WTC11 (cell line): ENCODE data around the gene SIGLEC5.

ENCODE experiments used
- TF ChIP-seq, protein P1 (sequence below): sonication (generic); formaldehyde crosslinking; IDR thresholded peaks from 2 replicates; pipeline ENCODE4 v1.8.1; 2023; ENCODE audit warnings: mild to moderate bottlenecking, missing genetic modification reagents
- TF ChIP-seq, protein P2 (sequence below): sonication (generic); formaldehyde crosslinking; IDR thresholded peaks from 2 replicates; pipeline ENCODE4 v1.8.0; 2023; ENCODE audit warnings: missing genetic modification reagents
- TF ChIP-seq, protein P3 (sequence below): sonication (generic); formaldehyde crosslinking; IDR thresholded peaks from 2 replicates; pipeline ENCODE4 v1.8.1; 2022; ENCODE audit warnings: mild to moderate bottlenecking, missing genetic modification reagents, moderate library complexity, borderline replicate concordance
- TF ChIP-seq, protein P4 (sequence below): sonication (generic); formaldehyde crosslinking; IDR thresholded peaks from 2 replicates; pipeline ENCODE4 v1.8.0; 2022; ENCODE audit warnings: mild to moderate bottlenecking, missing genetic modification reagents
- TF ChIP-seq, protein P5 (sequence below): sonication (generic); formaldehyde crosslinking; conservative IDR thresholded peaks from 2 replicates; pipeline ENCODE4 v1.8.1; 2023; ENCODE audit warnings: mild to moderate bottlenecking, low read depth, missing genetic modification reagents, moderate library complexity
- TF ChIP-seq, protein P6 (sequence below): fragments of 200-600 bp; IDR thresholded peaks from 2 replicates; pipeline ENCODE4 v1.8.0; 2022; ENCODE audit warnings: antibody characterized with exemption
- TF ChIP-seq, protein P7 (sequence below): sonication (generic); formaldehyde crosslinking; conservative IDR thresholded peaks from 2 replicates; pipeline ENCODE4 v1.8.1; 2022; ENCODE audit warnings: mild to moderate bottlenecking, missing genetic modification reagents

DNA sequence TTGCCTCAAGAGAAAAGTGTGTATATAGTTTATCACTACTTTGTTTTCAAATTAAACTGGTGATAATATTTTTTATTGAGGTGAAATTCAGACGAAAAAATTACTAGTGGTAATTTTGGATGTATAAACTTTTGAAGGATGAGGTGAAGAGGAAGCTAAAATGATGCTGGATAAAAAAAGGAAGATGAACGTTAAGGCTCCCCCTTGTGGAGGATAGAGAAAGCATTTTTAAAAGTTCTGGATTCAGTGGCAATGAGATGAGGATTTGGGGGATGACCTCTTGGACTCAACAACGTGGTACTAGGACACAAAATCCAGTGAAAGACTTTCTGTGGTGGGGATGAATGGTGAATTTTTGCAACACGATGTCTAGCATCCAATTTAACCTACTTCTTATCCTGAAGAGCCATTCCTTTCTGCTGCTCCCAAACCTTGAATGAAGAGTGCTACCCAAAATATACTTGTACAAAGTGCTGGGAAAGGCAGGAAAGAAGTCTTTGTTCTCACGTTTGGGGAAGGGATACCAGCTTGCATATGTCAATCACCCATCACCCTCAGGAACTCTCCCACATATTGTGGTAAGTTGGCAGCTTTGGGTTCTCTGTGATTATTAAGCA is 7.3 kb upstream of the SIGLEC5 start:
- TF ChIP-seq, protein P1, sequence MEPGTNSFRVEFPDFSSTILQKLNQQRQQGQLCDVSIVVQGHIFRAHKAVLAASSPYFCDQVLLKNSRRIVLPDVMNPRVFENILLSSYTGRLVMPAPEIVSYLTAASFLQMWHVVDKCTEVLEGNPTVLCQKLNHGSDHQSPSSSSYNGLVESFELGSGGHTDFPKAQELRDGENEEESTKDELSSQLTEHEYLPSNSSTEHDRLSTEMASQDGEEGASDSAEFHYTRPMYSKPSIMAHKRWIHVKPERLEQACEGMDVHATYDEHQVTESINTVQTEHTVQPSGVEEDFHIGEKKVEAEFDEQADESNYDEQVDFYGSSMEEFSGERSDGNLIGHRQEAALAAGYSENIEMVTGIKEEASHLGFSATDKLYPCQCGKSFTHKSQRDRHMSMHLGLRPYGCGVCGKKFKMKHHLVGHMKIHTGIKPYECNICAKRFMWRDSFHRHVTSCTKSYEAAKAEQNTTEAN (CRISPR knock-in tag): no peak
- TF ChIP-seq, protein P2, sequence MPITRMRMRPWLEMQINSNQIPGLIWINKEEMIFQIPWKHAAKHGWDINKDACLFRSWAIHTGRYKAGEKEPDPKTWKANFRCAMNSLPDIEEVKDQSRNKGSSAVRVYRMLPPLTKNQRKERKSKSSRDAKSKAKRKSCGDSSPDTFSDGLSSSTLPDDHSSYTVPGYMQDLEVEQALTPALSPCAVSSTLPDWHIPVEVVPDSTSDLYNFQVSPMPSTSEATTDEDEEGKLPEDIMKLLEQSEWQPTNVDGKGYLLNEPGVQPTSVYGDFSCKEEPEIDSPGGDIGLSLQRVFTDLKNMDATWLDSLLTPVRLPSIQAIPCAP (CRISPR knock-in tag): no peak
- TF ChIP-seq, protein P3, sequence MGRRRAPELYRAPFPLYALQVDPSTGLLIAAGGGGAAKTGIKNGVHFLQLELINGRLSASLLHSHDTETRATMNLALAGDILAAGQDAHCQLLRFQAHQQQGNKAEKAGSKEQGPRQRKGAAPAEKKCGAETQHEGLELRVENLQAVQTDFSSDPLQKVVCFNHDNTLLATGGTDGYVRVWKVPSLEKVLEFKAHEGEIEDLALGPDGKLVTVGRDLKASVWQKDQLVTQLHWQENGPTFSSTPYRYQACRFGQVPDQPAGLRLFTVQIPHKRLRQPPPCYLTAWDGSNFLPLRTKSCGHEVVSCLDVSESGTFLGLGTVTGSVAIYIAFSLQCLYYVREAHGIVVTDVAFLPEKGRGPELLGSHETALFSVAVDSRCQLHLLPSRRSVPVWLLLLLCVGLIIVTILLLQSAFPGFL (CRISPR knock-in tag): no peak
- TF ChIP-seq, protein P4, sequence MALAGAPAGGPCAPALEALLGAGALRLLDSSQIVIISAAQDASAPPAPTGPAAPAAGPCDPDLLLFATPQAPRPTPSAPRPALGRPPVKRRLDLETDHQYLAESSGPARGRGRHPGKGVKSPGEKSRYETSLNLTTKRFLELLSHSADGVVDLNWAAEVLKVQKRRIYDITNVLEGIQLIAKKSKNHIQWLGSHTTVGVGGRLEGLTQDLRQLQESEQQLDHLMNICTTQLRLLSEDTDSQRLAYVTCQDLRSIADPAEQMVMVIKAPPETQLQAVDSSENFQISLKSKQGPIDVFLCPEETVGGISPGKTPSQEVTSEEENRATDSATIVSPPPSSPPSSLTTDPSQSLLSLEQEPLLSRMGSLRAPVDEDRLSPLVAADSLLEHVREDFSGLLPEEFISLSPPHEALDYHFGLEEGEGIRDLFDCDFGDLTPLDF (CRISPR knock-in tag): no peak
- TF ChIP-seq, protein P5, sequence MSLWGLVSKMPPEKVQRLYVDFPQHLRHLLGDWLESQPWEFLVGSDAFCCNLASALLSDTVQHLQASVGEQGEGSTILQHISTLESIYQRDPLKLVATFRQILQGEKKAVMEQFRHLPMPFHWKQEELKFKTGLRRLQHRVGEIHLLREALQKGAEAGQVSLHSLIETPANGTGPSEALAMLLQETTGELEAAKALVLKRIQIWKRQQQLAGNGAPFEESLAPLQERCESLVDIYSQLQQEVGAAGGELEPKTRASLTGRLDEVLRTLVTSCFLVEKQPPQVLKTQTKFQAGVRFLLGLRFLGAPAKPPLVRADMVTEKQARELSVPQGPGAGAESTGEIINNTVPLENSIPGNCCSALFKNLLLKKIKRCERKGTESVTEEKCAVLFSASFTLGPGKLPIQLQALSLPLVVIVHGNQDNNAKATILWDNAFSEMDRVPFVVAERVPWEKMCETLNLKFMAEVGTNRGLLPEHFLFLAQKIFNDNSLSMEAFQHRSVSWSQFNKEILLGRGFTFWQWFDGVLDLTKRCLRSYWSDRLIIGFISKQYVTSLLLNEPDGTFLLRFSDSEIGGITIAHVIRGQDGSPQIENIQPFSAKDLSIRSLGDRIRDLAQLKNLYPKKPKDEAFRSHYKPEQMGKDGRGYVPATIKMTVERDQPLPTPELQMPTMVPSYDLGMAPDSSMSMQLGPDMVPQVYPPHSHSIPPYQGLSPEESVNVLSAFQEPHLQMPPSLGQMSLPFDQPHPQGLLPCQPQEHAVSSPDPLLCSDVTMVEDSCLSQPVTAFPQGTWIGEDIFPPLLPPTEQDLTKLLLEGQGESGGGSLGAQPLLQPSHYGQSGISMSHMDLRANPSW: no peak
- TF ChIP-seq, protein P6, sequence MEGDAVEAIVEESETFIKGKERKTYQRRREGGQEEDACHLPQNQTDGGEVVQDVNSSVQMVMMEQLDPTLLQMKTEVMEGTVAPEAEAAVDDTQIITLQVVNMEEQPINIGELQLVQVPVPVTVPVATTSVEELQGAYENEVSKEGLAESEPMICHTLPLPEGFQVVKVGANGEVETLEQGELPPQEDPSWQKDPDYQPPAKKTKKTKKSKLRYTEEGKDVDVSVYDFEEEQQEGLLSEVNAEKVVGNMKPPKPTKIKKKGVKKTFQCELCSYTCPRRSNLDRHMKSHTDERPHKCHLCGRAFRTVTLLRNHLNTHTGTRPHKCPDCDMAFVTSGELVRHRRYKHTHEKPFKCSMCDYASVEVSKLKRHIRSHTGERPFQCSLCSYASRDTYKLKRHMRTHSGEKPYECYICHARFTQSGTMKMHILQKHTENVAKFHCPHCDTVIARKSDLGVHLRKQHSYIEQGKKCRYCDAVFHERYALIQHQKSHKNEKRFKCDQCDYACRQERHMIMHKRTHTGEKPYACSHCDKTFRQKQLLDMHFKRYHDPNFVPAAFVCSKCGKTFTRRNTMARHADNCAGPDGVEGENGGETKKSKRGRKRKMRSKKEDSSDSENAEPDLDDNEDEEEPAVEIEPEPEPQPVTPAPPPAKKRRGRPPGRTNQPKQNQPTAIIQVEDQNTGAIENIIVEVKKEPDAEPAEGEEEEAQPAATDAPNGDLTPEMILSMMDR: no peak
- TF ChIP-seq, protein P7, sequence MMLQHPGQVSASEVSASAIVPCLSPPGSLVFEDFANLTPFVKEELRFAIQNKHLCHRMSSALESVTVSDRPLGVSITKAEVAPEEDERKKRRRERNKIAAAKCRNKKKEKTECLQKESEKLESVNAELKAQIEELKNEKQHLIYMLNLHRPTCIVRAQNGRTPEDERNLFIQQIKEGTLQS (CRISPR knock-in tag): no peak
